GM12891 (cell line): ENCODE data around the gene IGDCC3.
A peak's percentile ranks its signal among the peaks of the same experiment; 100 is the strongest.

Source experiments
- DNase-seq: peaks from one replicate; pipeline ENCODE4 v3.0.0; 2011; ENCODE audit warnings: low spot score; ENCODE audit not compliant: insufficient read length
- FAIRE-seq: peaks from 2 replicates; lab custom pipeline; 2011; peaks lifted over from hg19 to GRCh38; lab: Jason Lieb, UNC
- PAX5 ChIP-seq: IDR thresholded peaks from 2 replicates; pipeline ENCODE4 v1.6.1; 2011; ENCODE audit warnings: low read length, moderate library complexity, mild to moderate bottlenecking; ENCODE audit not compliant: insufficient read depth, severe bottlenecking
- POLR2A ChIP-seq: IDR thresholded peaks from 2 replicates; pipeline ENCODE4 v1.6.1; 2011; ENCODE audit warnings: low read depth, low read length, control low read depth
- POLR2AphosphoS5 ChIP-seq: IDR thresholded peaks from 2 replicates; pipeline ENCODE4 v1.6.1; 2011; ENCODE audit warnings: low read depth, low read length, control low read depth
- POU2F2 ChIP-seq: IDR thresholded peaks from 2 replicates; pipeline ENCODE4 v1.6.1; 2011; ENCODE audit warnings: low read depth, mild to moderate bottlenecking, control low read depth, low read length, moderate library complexity
- SPI1 ChIP-seq: IDR thresholded peaks from 2 replicates; pipeline ENCODE4 v1.6.1; 2011; ENCODE audit warnings: low read depth, low read length, control low read depth
- TAF1 ChIP-seq: IDR thresholded peaks from 2 replicates; pipeline ENCODE4 v1.6.1; 2011; ENCODE audit warnings: low read depth, low read length, control low read depth

Gene IGDCC3

GRCh38 chr15:65383456-65383855 lies 5.7 kb upstream of the IGDCC3 start:
- no peak for TF ChIP-seq SPI1
- TF ChIP-seq POU2F2: no peak
- TF ChIP-seq POLR2AphosphoS5: no peak
- no peak for TF ChIP-seq POLR2A
- no peak for TF ChIP-seq PAX5
- no peak for TF ChIP-seq TAF1
- no peak for DNase-seq
- no peak for FAIRE-seq

- FAIRE-seq (no peak), DNase-seq (no peak)
- TF ChIP-seq TAF1: no peak
- TF ChIP-seq POU2F2: no peak
- no peak for TF ChIP-seq POLR2A
- no peak for TF ChIP-seq SPI1
- TF ChIP-seq PAX5: no peak
- no peak for TF ChIP-seq POLR2AphosphoS5
These were observed 5.1 kb upstream of the IGDCC3 start for GRCh38 chr15:65382921-65383320.

DNA sequence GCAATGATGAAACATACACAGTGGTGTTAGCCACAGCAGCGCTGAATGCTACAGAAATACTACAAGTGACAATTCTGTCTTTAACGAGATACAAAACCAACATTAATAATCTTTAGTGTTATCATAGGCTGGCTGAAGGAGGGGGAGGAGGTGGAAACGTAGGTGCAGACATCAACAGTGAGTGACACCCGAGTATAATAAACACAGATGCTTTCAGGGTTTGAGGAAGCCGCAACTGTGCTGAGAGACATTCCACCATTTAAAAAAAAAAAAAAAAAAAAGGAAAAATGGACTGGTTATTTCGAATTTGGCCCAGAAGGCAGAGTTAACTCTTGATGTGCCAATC lies 4.3 kb upstream of the IGDCC3 start:
- FAIRE-seq (no peak), DNase-seq (no peak)
- TF ChIP-seq TAF1 (no peak), POLR2A (no peak), PAX5 (no peak), POLR2AphosphoS5 (no peak), POU2F2 (no peak), SPI1 (no peak)

DNA sequence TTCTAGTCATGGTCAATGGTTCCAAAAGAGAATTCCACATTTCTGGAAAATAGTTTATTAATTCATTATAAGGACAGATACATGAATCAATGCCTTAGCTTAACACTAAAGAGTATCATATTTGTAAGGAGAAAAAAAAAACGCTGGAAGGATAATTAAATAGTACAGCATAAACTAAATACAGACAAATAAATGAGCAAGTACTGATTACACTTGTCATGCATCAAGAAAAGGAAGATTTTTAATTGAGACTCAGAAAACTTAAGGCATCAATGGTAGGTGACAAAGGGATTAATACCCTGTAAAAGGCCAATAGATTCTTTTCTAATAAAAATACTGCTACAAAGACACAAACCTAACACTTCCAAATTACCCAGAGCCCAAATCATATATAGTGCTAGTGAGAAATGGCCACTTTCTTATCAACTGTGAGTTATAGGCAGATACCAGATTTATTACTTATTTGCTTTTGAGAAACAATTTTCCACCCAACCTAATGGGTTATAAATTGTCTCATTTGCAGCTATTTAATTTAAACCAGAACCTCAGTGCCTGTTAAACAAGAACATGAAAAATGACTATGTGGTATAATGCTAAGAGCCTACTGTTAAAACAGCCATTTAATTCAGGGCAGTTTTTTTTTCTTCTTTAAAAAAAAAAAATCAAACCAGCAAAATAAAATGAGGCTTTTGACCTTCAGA lies 3.8 kb upstream of the IGDCC3 start:
- TF ChIP-seq PAX5 (no peak), POU2F2 (no peak), TAF1 (no peak), SPI1 (no peak), POLR2AphosphoS5 (no peak), POLR2A (no peak)
- DNase-seq (no peak), FAIRE-seq (no peak)

GRCh38 chr15:65379986-65380385 lies 2.2 kb upstream of the IGDCC3 start:
- DNase-seq (no peak), FAIRE-seq (no peak)
- TF ChIP-seq TAF1 (no peak), POLR2AphosphoS5 (no peak), POU2F2 (no peak), POLR2A (no peak), PAX5 (no peak), SPI1 (no peak)

DNA sequence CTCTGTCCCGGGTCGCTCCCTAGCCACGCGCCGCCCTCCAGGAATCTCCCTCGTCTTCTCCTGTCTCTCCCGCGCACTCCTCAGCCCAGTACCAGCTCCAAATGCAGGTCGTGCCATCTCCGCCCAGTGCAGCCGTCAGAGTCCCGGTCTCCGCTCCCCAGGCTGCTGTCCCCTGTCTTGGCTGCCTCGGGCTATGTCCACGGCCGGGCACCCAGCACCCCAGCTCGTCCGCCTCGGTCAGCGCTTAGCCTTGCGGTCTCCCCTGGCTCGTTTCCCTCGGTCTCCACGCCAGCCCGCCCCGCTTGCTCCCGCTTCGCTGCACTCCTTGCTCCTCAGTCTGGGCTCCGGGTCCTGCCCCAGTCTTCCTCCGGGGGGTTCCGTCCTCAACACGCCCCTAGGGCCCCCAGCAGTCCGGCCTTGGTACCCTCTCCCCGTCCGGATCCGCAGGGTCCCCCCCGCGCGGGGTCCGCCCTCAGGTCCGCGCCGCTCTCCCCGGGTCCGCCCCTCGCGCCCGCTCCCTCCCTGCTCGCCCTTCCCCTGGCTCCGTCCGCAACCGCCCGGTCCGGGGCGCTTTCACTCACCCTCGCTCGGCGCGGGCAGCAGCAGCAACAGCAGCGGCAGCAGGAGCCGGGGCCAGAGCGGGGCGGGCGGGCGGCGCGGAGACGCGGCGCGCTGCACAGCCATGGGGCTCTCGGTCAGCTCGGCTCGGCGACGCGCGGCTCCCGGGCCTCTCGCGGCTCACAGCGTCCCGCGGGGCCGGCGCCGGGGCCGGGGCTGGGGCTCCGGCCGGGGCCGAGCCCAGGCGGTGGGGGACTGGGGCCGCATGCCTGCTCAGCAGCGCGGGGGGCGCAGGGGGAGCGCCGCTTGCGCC lies 462 bp downstream of the IGDCC3 start:
- DNase-seq (peak; percentile 56), FAIRE-seq (no peak)
- TF ChIP-seq POU2F2: no peak
- TF ChIP-seq POLR2A: no peak
- TF ChIP-seq PAX5: no peak
- TF ChIP-seq SPI1: no peak
- TF ChIP-seq TAF1: no peak
- no peak for TF ChIP-seq POLR2AphosphoS5

GRCh38 chr15:65376767-65377104 lies 1.1 kb downstream of the IGDCC3 start:
- DNase-seq (no peak), FAIRE-seq (no peak)
- TF ChIP-seq PAX5 (no peak), POLR2A (no peak), SPI1 (no peak), POLR2AphosphoS5 (no peak), POU2F2 (no peak), TAF1 (no peak)

DNA sequence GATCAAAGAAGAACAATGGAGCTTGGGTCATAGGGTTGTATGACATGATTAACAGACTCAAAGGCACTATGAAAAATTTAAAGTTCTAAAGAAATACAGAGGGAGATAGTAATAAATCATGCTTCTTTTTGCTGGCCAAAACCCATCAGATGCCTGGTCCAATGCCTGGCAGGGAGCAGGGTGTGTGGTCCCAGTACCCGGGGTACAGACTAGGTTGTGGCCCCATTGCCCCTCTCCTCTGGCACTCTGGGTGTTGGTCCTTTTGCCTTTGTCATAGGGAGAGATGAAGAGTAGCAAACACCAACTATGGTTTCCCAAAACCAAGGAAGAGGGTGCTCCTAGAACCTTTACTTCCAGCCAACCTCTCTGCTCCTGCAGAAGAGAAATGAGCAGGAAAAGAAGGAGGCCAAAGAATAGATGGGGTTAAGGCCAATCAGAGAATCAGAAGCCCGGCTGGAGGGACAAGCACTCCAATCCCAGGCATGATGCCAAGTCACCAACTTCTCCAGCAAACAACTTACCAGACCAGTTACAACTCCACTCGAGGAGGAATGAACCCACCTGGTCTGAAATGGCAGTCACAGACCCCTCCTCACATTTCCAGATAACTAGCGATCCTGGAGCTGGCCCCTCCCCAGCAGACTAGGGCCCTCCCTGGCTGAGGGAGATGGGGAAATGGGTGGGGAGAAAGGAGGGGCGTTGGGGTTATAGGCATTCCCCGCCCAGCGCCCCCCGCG lies 1.8 kb downstream of the IGDCC3 start:
- FAIRE-seq: no peak

DNA sequence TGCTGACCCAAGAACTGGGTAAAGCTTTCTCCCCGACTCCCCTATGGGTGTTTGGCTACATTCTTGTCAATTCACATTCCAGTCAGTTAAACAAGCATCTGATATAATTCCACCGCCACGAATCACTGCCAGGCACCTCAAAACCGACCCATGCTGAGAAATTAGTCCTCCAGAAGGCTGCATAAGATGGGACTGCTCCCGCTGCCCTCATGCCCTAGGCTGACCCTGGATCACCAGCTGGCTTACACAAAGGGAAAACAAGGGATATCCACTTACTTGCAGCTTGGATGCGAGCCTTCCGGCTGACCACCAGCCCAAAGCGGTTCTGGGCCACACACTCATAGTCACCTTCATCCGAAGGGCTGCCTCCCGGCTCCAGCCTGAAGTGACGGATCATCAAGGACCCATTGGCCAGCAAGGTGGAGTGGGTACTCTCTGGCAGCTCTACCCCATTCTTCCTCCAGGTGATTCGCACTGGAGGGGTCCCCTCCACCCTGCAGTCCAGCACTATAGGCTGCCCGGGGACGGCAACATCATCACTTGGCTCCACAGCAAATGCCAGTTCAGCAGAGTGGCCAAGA lies 2.9 kb downstream of the IGDCC3 start:
- FAIRE-seq (no peak), DNase-seq (no peak)

More for the DNA sequence above, 1.8 kb downstream of the IGDCC3 start:
- TF ChIP-seq PAX5 (no peak), TAF1 (no peak), POU2F2 (no peak), POLR2A (no peak), SPI1 (no peak), POLR2AphosphoS5 (no peak)
- no peak for DNase-seq

More for the DNA sequence above, 2.9 kb downstream of the IGDCC3 start:
- TF ChIP-seq SPI1 (no peak), PAX5 (no peak), POLR2A (no peak), POU2F2 (no peak), TAF1 (no peak), POLR2AphosphoS5 (no peak)
